SU-DHL-6 (cell line): ENCODE measurements around the gene FAM184A.

Source experiments
- CTCF ChIP-seq: fragments of 200-600 bp; sonication (generic); IDR thresholded peaks from one replicate; pipeline ENCODE4 v1.5.1; 2017; ENCODE audit warnings: antibody characterized with exemption, mild to moderate bottlenecking, low read length, moderate library complexity; ENCODE audit not compliant: insufficient read depth, poor library complexity, severe bottlenecking
- EZH2phosphoT487 ChIP-seq: fragments of 200-600 bp; sonication (generic), shearing (Covaris generic); conservative IDR thresholded peaks from 2 replicates; pipeline ENCODE4 v1.6.1; 2018; ENCODE audit warnings: mild to moderate bottlenecking, antibody characterized with exemption, low read length, moderate library complexity, mixed read lengths

- TF ChIP-seq CTCF (no peak), EZH2phosphoT487 (no peak)
Measured at GRCh38 chr6:119121367-119121766, 42.9 kb upstream of the FAM184A start.
